ENCODE measurements around the gene PGBD1.

- TF ChIP-seq POLR2A (IDR thresholded peaks at IDR 0.05): peak; percentile 93 to 97
- TF ChIP-seq, protein P1, sequence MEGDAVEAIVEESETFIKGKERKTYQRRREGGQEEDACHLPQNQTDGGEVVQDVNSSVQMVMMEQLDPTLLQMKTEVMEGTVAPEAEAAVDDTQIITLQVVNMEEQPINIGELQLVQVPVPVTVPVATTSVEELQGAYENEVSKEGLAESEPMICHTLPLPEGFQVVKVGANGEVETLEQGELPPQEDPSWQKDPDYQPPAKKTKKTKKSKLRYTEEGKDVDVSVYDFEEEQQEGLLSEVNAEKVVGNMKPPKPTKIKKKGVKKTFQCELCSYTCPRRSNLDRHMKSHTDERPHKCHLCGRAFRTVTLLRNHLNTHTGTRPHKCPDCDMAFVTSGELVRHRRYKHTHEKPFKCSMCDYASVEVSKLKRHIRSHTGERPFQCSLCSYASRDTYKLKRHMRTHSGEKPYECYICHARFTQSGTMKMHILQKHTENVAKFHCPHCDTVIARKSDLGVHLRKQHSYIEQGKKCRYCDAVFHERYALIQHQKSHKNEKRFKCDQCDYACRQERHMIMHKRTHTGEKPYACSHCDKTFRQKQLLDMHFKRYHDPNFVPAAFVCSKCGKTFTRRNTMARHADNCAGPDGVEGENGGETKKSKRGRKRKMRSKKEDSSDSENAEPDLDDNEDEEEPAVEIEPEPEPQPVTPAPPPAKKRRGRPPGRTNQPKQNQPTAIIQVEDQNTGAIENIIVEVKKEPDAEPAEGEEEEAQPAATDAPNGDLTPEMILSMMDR (IDR thresholded peaks at IDR 0.05): peak in 2 of 6 experiments; percentile 2 to 6
These were observed 54.4 kb downstream of the PGBD1 start, which contains the start of gene ZSCAN31 for GRCh38 chr6:28335564-28336283.
